GM23248 (cell line): ENCODE results near the gene KCNT1. TPM values are rescaled to one million over a fixed set of nuclear protein-coding genes. Genes with fewer than 3 reads are reported as not detected.

Source experiments
- DNase-seq: peaks from one replicate; pipeline ENCODE4 v3.0.0-alpha.2; 2015
- H2AFZ ChIP-seq: fragments of 200-600 bp; sonication (generic); 2 replicates; pipeline ENCODE4 v1.6.1; 2016; ENCODE audit warnings: antibody characterized with exemption
- H3F3A ChIP-seq: fragments of 200-600 bp; sonication (generic); 2 replicates; pipeline ENCODE4 v1.6.1; 2016; ENCODE audit warnings: mild to moderate bottlenecking, antibody characterized with exemption, mixed run types; ENCODE audit not compliant: insufficient read depth
- H3K27ac ChIP-seq: fragments of 200-600 bp; sonication (generic); 2 replicates; pipeline ENCODE4 v1.5.1; 2016; ENCODE audit warnings: mild to moderate bottlenecking
- H3K27me3 ChIP-seq: fragments of 200-600 bp; sonication (generic); replicated peaks from 2 replicates; pipeline ENCODE4 v1.6.1; 2016; ENCODE audit warnings: mild to moderate bottlenecking; ENCODE audit not compliant: insufficient read depth
- H3K36me3 ChIP-seq: fragments of 200-600 bp; sonication (generic); 2 replicates; pipeline ENCODE4 v1.6.1; 2016; ENCODE audit warnings: low read depth, mild to moderate bottlenecking
- H3K4me1 ChIP-seq: fragments of 200-600 bp; sonication (generic); 2 replicates; pipeline ENCODE4 v1.6.1; 2016; ENCODE audit warnings: mild to moderate bottlenecking; ENCODE audit not compliant: insufficient read depth
- H3K4me2 ChIP-seq: fragments of 200-600 bp; sonication (generic); one replicate; pipeline ENCODE4 v1.6.1; 2016; ENCODE audit warnings: mild to moderate bottlenecking; ENCODE audit not compliant: unreplicated experiment
- H3K4me3 ChIP-seq: fragments of 200-600 bp; sonication (generic); 2 replicates; pipeline ENCODE4 v1.5.1; 2016; ENCODE audit warnings: mild to moderate bottlenecking
- H3K79me2 ChIP-seq: fragments of 200-600 bp; sonication (generic); 2 replicates; pipeline ENCODE4 v1.6.1; 2016; ENCODE audit warnings: mild to moderate bottlenecking; ENCODE audit not compliant: insufficient read depth
- H3K9ac ChIP-seq: fragments of 200-600 bp; sonication (generic); 2 replicates; pipeline ENCODE4 v1.6.1; 2016; ENCODE audit warnings: mild to moderate bottlenecking
- H3K9me2 ChIP-seq: fragments of 200-600 bp; sonication (generic); 2 replicates; pipeline ENCODE4 v1.6.1; 2016; ENCODE audit warnings: mixed run types, mild to moderate bottlenecking, moderate library complexity; ENCODE audit not compliant: insufficient read depth
- H3K9me3 ChIP-seq: fragments of 200-600 bp; sonication (generic); one replicate; pipeline ENCODE4 v1.6.1; 2017; ENCODE audit warnings: low read depth
- H4K20me1 ChIP-seq: fragments of 200-600 bp; sonication (generic); 2 replicates; pipeline ENCODE4 v1.6.0; 2016; ENCODE audit not compliant: insufficient read depth
- EZH2 ChIP-seq: fragments of 200-600 bp; sonication (generic); IDR thresholded peaks from 2 replicates; pipeline ENCODE4 v1.6.1; 2018; ENCODE audit warnings: antibody characterized with exemption, mild to moderate bottlenecking; ENCODE audit not compliant: insufficient read depth, poor library complexity, severe bottlenecking
- EZH2phosphoT487 ChIP-seq: fragments of 200-600 bp; sonication (generic); IDR thresholded peaks from 2 replicates; pipeline ENCODE4 v1.6.1; 2018; ENCODE audit warnings: antibody characterized with exemption, moderate library complexity, mild to moderate bottlenecking, low read depth; ENCODE audit not compliant: insufficient read depth
- WGBS, 2 experiments: methylation state at CpG; one replicate each; pipeline ENCODE4 v1.1.6; 2015 to 2017; ENCODE audit warnings: low lambda C conversion rate in 2 of 2, low coverage in 1 of 2; ENCODE audit errors: missing lambda C conversion rate in 2 of 2; 5-methylcytosine and 5-hydroxymethylcytosine counted together
- in situ Hi-C: fragments of 300-500 bp; cut with MboI; formaldehyde crosslinking; loops from 2 replicates; pipeline ENCODE4 v1.15.0; 2020
- polyA plus RNA-seq: library from polyadenylated mRNA; unstranded; fragments of >200 nt; fragmentation: Nextera tagmentation; extraction: Ambion mirVana; gene quantifications from 2 replicates; pipeline ENCODE4 v1.2.1, GENCODE V29; 2016
- total RNA-seq: library from RNA; depleted of rRNA; stranded (reverse); fragments of >200 nt; shearing (Covaris generic); gene quantifications from 2 replicates; pipeline ENCODE4 v1.2.3, GENCODE V29; 2014

The KCNT1 gene
- total and polyA plus RNA-seq, 2 experiments from 2014 or later: not detected

DNA sequence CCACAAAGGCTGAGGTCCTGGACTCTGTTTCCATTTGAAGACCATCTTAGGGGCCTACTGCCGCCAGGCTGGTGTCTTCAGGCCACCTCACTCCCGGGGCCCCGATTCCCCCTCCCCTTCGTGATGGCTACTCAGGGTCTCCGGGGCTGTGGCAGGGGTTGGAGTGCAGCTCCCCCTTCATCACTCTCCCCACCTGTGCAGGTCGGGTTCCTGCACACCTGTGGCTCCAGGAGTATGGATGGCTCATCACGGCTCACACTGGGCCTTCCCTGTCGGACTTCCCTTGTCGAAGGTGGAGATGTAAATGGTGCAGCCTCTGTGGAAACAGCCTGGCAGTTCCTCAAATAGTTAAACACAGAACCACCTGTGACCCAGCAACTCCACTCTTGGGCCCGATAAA is 27.0 kb upstream of the KCNT1 start:
- Histone ChIP-seq H3K4me1 (no peaks in the 10 kb centered on the region), H3K79me2 (no peaks in the 10 kb centered on the region), H3K9me3 (no peaks in the 10 kb centered on the region), H3K4me2 (no peak overlapping the region), H3K27ac (no peak overlapping the region), H3K36me3 (no peaks in the 10 kb centered on the region), H3K9me2 (no peaks in the 10 kb centered on the region), H3K4me3 (no peak overlapping the region), H4K20me1 (no peaks in the 10 kb centered on the region), H3K27me3 (peaks cover 7% of the 10 kb centered on the region; the same call in 1 of the 2 replicates), H2AFZ (no peak overlapping the region), H3K9ac (no peak overlapping the region), H3F3A (no peaks in the 10 kb centered on the region)
- TF ChIP-seq EZH2phosphoT487: no peak
- no peak for TF ChIP-seq EZH2
- in situ Hi-C loops: no loop called here
- WGBS, 2 experiments: 38 to 39% methylated on average over 10 of the region's 10 CpGs
- DNase-seq: no peak

DNA sequence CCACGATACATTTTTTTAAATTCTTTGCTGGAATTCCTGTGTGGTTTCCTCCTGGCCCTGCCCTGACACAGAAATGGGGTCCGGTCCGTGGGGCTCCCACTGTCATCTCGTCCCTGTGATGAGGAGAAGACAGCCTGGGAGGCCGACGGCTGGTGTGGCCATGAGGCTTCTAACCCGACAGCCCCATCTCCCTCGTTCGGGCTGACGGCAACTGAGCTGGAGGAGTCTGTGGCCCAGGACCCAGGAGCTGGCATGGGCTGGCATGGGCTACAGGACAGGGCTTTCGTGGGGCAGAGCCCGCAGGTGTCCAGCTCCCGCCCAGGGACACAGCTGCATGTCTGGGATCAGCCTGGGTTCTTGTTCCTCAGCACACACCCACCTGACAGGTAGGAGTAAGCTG is 25.1 kb upstream of the KCNT1 start:
- no peak overlapping the region for H3K27ac ChIP-seq
- H3K4me3 ChIP-seq: no peak overlapping the region
- peaks cover 6% of the 10 kb centered on the region; the same call in 1 of the 2 replicates for H3K27me3 ChIP-seq
- no peaks in the 10 kb centered on the region for H4K20me1 ChIP-seq
- H3K79me2 ChIP-seq: no peaks in the 10 kb centered on the region
- TF ChIP-seq EZH2phosphoT487 (no peak), EZH2 (no peak)
- no peaks in the 10 kb centered on the region for H3K4me1 ChIP-seq
- no peak overlapping the region for H2AFZ ChIP-seq
- no peaks in the 10 kb centered on the region for H3K9me2 ChIP-seq
- H3K9me3 ChIP-seq: no peaks in the 10 kb centered on the region
- H3K9ac ChIP-seq: no peak overlapping the region
- no peak for DNase-seq
- no peaks in the 10 kb centered on the region for H3K36me3 ChIP-seq
- 66 to 67% methylated on average over 13 of the region's 13 CpGs for WGBS, 2 experiments
- no peaks in the 10 kb centered on the region for H3F3A ChIP-seq
- H3K4me2 ChIP-seq: no peak overlapping the region
- in situ Hi-C loops: no loop called here

DNA sequence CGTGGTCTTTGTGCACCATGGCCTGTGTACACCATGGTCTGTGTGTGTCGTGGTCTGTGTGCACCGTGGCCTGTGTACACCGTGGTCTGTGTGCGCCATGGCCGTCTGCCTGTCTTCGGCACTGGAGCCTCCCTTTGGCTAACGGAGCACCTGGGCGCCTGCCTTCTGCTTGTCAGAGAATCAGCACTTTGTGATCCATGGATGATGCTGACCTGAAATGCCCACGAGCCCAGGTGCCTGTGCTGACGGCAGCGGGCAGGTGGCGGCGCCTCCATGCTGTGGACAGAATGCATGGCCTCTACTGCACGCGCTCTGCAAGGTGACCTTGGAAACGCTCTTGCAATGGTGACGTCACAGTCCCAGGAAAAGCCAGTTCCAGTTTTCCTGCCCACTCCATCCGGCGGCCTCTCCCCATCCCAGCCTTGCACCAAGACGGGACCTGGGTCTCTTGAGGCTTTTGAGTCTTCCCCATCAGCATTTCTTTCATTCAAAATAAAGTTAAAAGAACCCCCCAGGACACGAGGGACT is 24.3 kb upstream of the KCNT1 start:
- no peak overlapping the region for H3K4me2 ChIP-seq
- no peaks in the 10 kb centered on the region for H3F3A ChIP-seq
- H2AFZ ChIP-seq: no peak overlapping the region
- H3K9me3 ChIP-seq: no peaks in the 10 kb centered on the region
- TF ChIP-seq EZH2: no peak
- no peak for TF ChIP-seq EZH2phosphoT487
- WGBS, 2 experiments: 74 to 80% methylated on average over 22 of the region's 22 CpGs
- H3K27me3 ChIP-seq: no peaks in the 10 kb centered on the region; the same call in 1 of the 2 replicates
- no peaks in the 10 kb centered on the region for H3K79me2 ChIP-seq
- no peak overlapping the region for H3K4me3 ChIP-seq
- in situ Hi-C loops: no loop called here
- H3K9ac ChIP-seq: no peak overlapping the region
- no peaks in the 10 kb centered on the region for H3K4me1 ChIP-seq
- no peak for DNase-seq
- no peaks in the 10 kb centered on the region for H3K36me3 ChIP-seq
- no peaks in the 10 kb centered on the region for H3K9me2 ChIP-seq
- no peak overlapping the region for H3K27ac ChIP-seq
- H4K20me1 ChIP-seq: no peaks in the 10 kb centered on the region

GRCh38 chr9:135678236-135679017 is 23.6 kb upstream of the KCNT1 start:
- no peaks in the 10 kb centered on the region for H3K36me3 ChIP-seq
- no peak overlapping the region for H3K4me3 ChIP-seq
- no peaks in the 10 kb centered on the region for H3K79me2 ChIP-seq
- H3K27me3 ChIP-seq: no peaks in the 10 kb centered on the region
- H4K20me1 ChIP-seq: no peaks in the 10 kb centered on the region
- no peak overlapping the region for H2AFZ ChIP-seq
- no peaks in the 10 kb centered on the region for H3K9me2 ChIP-seq
- H3K9me3 ChIP-seq: no peaks in the 10 kb centered on the region
- 71 to 74% methylated on average over 12 to 20 of the region's 20 CpGs for WGBS, 2 experiments
- TF ChIP-seq EZH2phosphoT487 (no peak), EZH2 (no peak)
- no peaks in the 10 kb centered on the region for H3F3A ChIP-seq
- no peak overlapping the region for H3K4me2 ChIP-seq
- DNase-seq: no peak
- H3K27ac ChIP-seq: no peak overlapping the region
- no peak overlapping the region for H3K9ac ChIP-seq
- H3K4me1 ChIP-seq: no peaks in the 10 kb centered on the region
- in situ Hi-C loops: no loop called here
